Tibial artery (tissue), 4 donors: ENCODE measurements around the gene EDAR.
A peak's percentile ranks its signal among the peaks of the same experiment; 100 is the strongest.

Source experiments
- DNase-seq, 2 donors: peaks; one replicate each; pipeline ENCODE4 v3.0.0-alpha.2; 2019
- H3K27ac ChIP-seq, 2 donors: fragments of 200-600 bp; sonication (generic) in 1 of 2; 1 replicate in 1 of 2; 2 replicates in 1 of 2; pipeline ENCODE4 v1.5.1; 2018 to 2019; ENCODE audit warnings: mild to moderate bottlenecking in 1 of 2
- H3K27me3 ChIP-seq, 2 donors: fragments of 200-600 bp; sonication (generic) in 1 of 2; one replicate each; pipeline versions ENCODE4 v1.5.1 to v1.6.0; 2016 to 2019
- H3K36me3 ChIP-seq, 3 donors: fragments of 200-600 bp; sonication (generic) in 2 of 3; one replicate each; pipeline ENCODE4 v1.5.1; 2016 to 2019; ENCODE audit warnings: mild to moderate bottlenecking in 2 of 3
- H3K4me1 ChIP-seq, 4 donors: fragments of 200-600 bp; sonication (generic) in 2 of 4; 1 replicate in 3 of 4; 2 replicates in 1 of 4; pipeline ENCODE4 v1.5.1; 2016 to 2019
- H3K4me3 ChIP-seq, 2 donors: fragments of 200-600 bp; sonication (generic) in 1 of 2; 1 replicate in 1 of 2; 2 replicates in 1 of 2; pipeline ENCODE4 v1.5.1; 2018 to 2019; ENCODE audit warnings: mild to moderate bottlenecking in 2 of 2
- H3K9me3 ChIP-seq, 3 donors: fragments of 200-600 bp; sonication (generic) in 1 of 3; one replicate each; pipeline ENCODE4 v1.5.1; 2016 to 2019
- intact Hi-C: fragments of 100-400 bp; cut with DNase I; formaldehyde crosslinking; loops from one replicate; pipeline ENCODE4 v1.15.0; 2023; ENCODE audit warnings: low total_unique reads
- TF ChIP-seq, protein P1 (sequence below), 2 experiments: fragments of 200-600 bp in 1 of 2; fragments of 450-650 bp in 1 of 2; IDR thresholded peaks; one replicate each; pipeline ENCODE4 v1.5.1; 2017 to 2019; ENCODE audit warnings: antibody characterized with exemption in 2 of 2, mild to moderate bottlenecking in 1 of 2, moderate library complexity in 1 of 2

Gene EDAR

DNA sequence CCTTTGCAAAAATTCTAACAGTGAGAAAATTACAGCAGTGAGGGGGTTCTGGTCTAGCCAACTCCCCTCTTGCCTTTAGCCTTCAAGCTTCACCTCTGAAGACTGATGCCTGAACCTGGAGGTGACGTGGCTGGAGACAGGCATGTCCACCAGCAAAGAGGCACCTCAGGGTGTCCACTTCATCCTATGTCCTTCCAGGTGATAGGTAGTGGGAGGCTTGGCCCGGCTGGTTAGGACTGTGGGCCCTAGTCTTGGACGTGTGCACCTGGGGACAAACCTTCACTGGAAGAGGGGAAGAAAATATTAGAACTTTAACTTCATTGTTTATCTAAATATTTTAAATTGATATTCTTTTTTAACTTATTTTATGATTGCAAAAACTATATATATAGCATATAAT, 35.5 kb upstream of the EDAR start:
- Histone ChIP-seq H3K4me1 (no peaks in the 10 kb centered on the region), H3K4me3 (no peak overlapping the region), H3K36me3 (no peaks in the 10 kb centered on the region), H3K27me3 (peaks cover 0 to 24% of the 10 kb centered on the region in 2 donors), H3K27ac (no peak overlapping the region), H3K9me3 (no peaks in the 10 kb centered on the region)
- intact Hi-C loops = no loop called here
- TF ChIP-seq, protein P1, sequence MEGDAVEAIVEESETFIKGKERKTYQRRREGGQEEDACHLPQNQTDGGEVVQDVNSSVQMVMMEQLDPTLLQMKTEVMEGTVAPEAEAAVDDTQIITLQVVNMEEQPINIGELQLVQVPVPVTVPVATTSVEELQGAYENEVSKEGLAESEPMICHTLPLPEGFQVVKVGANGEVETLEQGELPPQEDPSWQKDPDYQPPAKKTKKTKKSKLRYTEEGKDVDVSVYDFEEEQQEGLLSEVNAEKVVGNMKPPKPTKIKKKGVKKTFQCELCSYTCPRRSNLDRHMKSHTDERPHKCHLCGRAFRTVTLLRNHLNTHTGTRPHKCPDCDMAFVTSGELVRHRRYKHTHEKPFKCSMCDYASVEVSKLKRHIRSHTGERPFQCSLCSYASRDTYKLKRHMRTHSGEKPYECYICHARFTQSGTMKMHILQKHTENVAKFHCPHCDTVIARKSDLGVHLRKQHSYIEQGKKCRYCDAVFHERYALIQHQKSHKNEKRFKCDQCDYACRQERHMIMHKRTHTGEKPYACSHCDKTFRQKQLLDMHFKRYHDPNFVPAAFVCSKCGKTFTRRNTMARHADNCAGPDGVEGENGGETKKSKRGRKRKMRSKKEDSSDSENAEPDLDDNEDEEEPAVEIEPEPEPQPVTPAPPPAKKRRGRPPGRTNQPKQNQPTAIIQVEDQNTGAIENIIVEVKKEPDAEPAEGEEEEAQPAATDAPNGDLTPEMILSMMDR (IDR thresholded peaks at IDR 0.05) = no peak
- no peak for DNase-seq

DNA sequence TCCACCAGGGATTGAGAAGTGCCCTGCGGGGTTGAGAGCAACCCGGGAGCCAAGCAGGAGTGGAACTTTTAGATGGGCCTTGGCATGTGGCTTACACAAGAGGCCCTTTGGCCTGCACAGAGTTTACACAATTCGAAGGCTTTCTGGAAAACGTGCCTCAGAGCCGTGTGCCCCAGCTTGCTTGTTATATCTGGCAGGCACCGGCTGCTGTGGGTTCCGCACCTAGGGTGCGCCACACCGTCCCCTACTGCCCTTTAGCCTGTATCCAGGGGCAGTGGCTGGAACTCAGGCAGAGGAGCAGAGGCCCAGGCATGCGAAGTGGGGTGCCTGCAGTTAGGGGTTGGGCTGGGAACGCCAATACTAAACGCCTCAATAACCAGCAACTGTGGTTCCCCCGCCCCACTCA, 32.9 kb upstream of the EDAR start:
- TF ChIP-seq, protein P1 (IDR thresholded peaks at IDR 0.05) = no peak
- Histone ChIP-seq H3K4me3 (no peak overlapping the region), H3K4me1 (no peaks in the 10 kb centered on the region), H3K36me3 (no peaks in the 10 kb centered on the region), H3K9me3 (no peaks in the 10 kb centered on the region), H3K27me3 (peaks cover 0 to 32% of the 10 kb centered on the region in 2 donors), H3K27ac (no peak overlapping the region)
- DNase-seq = no peak
- intact Hi-C loops = no loop called here

DNA sequence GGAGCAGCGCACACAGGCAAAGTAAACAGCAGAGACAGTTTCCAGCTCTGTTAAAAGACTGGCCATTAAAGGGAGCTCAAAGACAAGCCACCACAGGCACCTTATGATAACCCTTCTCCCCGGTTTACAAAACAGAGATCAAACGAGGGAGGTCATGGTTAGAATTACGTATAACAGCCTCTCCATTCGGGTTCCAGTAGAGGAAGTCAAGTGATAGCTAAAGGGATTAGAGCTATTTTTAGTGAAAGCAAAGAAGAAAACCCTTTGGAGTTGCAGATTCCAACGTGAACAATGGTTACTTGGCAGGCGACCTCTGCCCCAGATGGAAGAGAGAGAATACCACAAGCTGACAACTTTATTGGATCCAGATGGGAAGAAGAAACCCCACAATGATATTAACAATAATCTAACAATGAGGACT, 31.2 kb upstream of the EDAR start:
- Histone ChIP-seq H3K4me3 (no peak overlapping the region), H3K27ac (no peak overlapping the region), H3K4me1 (no peaks in the 10 kb centered on the region), H3K27me3 (peaks cover 0 to 32% of the 10 kb centered on the region in 2 donors), H3K9me3 (no peaks in the 10 kb centered on the region), H3K36me3 (no peaks in the 10 kb centered on the region)
- TF ChIP-seq, protein P1 (IDR thresholded peaks at IDR 0.05) = no peak
- no peak for DNase-seq
- intact Hi-C loops = no loop called here

DNA sequence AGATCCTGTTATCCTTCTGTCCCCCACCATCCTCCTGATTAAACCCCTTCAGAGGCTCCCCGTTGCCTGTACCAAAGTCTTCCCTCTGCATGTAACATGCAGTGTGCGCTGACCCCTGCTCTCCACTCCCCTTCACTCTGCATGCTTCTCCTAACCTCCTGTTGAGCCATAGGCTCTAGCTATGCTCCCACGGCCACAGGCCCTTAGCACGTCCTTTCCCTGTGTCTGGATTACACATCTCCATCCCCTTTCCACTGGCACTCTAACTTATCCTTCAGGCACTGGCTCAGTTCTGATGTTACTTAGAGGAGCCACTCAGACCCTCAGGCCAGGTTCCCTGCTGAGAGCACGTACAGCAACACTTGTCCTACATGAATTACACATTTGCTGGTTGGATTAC, 29.4 kb upstream of the EDAR start:
- intact Hi-C loops = no loop called here
- H3K4me1 ChIP-seq = no peaks in the 10 kb centered on the region
- H3K4me3 ChIP-seq = no peak overlapping the region
- H3K9me3 ChIP-seq = no peaks in the 10 kb centered on the region
- H3K27ac ChIP-seq = no peak overlapping the region
- H3K27me3 ChIP-seq = peaks cover 0 to 32% of the 10 kb centered on the region in 2 donors
- TF ChIP-seq, protein P1 (IDR thresholded peaks at IDR 0.05) = no peak
- H3K36me3 ChIP-seq = no peaks in the 10 kb centered on the region
- DNase-seq = peak in 1 of 2 donors; percentile 34

DNA sequence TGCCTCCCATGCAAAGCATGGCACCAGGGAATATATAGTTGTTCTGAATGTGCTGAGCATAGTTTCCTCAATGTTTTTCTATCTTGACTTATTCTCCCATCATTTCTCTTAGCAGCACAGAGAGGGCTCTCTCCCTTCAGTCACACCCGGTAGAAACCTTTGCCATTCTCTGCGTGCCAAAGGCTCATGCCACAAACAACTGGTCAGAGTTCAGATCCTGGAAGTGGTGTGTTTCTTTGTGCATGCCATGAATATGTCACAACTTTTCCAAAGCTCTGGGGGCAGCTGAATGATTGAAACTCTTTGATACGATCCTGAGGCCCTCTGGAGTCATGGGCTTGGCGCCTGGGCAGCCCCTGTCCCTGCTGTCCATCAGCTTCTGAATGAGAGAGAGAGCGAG, 28.0 kb upstream of the EDAR start:
- TF ChIP-seq, protein P1 (IDR thresholded peaks at IDR 0.05) = no peak
- Histone ChIP-seq H3K9me3 (no peaks in the 10 kb centered on the region), H3K27ac (no peak overlapping the region), H3K27me3 (peaks cover 0 to 33% of the 10 kb centered on the region in 2 donors), H3K4me3 (no peak overlapping the region), H3K36me3 (no peaks in the 10 kb centered on the region), H3K4me1 (no peaks in the 10 kb centered on the region)
- DNase-seq = no peak
- intact Hi-C loops = no loop called here

DNA sequence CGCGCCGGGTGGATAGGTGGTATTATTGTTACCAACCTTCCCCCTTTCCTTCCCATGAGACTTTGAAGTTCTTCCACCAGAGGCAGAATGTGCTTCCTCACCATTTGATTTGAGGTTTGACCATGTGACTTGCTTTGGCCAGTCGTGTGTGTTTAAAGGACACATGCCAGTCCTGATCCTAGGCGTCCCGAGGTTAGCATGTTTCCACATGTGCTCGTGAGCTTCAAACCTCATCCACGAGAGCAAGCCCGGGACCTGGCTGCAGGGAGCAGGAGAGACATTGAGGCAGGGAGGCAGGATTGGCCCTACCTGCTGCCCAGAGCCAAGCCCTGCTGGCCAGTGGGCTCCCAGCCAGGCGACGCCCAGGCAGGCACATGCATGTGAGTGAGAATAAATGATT, 27.4 kb upstream of the EDAR start:
- Histone ChIP-seq H3K4me1 (no peaks in the 10 kb centered on the region), H3K9me3 (no peaks in the 10 kb centered on the region)
- intact Hi-C loops = no loop called here

More for the DNA sequence above, 27.4 kb upstream of the EDAR start:
- Histone ChIP-seq H3K36me3 (no peaks in the 10 kb centered on the region), H3K27ac (no peak overlapping the region), H3K27me3 (peaks cover 0 to 32% of the 10 kb centered on the region in 2 donors), H3K4me3 (no peak overlapping the region)
- TF ChIP-seq, protein P1 (IDR thresholded peaks at IDR 0.05) = no peak
- no peak for DNase-seq
